Measurements from ENCODE around the gene TECPR2.

- TF ChIP-seq CTCF (conservative IDR thresholded peaks at IDR 0.05) (no peak), EZH2 (IDR thresholded peaks at IDR 0.05; ENCODE audit: low read depth) (no peak)
Measured at GRCh38 chr14:102450206-102451063, 87.7 kb downstream of the TECPR2 start.

Measured in PC-9 (cell line).